IPS-20b (cell line): ENCODE data around the gene SLC25A44.

Experiments used
- H3K27ac ChIP-seq: one replicate; pipeline ENCODE4 v1.5.1; 2013; ENCODE audit warnings: low read length
- H3K27me3 ChIP-seq: 2 replicates; pipeline ENCODE4 v1.6.1; 2013; ENCODE audit warnings: mild to moderate bottlenecking, low read length, inconsistent platforms; ENCODE audit not compliant: insufficient read depth
- H3K36me3 ChIP-seq: 2 replicates; pipeline ENCODE4 v1.6.1; 2013; ENCODE audit warnings: low read depth, mild to moderate bottlenecking, inconsistent platforms, low read length, moderate library complexity; ENCODE audit not compliant: insufficient read depth
- H3K4me1 ChIP-seq: 2 replicates; pipeline ENCODE4 v1.6.1; 2013; ENCODE audit warnings: mild to moderate bottlenecking, control low read depth, inconsistent platforms, low read length, moderate library complexity; ENCODE audit not compliant: insufficient read depth
- H3K4me3 ChIP-seq: 2 replicates; pipeline ENCODE4 v1.5.1; 2013; ENCODE audit warnings: mild to moderate bottlenecking, low read length, inconsistent platforms
- H3K9ac ChIP-seq: 2 replicates; pipeline ENCODE4 v1.6.1; 2013; ENCODE audit warnings: low read depth, mild to moderate bottlenecking, inconsistent platforms, low read length, moderate library complexity
- H3K9me3 ChIP-seq: 2 replicates; pipeline ENCODE4 v1.6.1; 2013; ENCODE audit warnings: mild to moderate bottlenecking, low read depth, low read length, inconsistent platforms; ENCODE audit not compliant: insufficient read depth

Gene SLC25A44

DNA sequence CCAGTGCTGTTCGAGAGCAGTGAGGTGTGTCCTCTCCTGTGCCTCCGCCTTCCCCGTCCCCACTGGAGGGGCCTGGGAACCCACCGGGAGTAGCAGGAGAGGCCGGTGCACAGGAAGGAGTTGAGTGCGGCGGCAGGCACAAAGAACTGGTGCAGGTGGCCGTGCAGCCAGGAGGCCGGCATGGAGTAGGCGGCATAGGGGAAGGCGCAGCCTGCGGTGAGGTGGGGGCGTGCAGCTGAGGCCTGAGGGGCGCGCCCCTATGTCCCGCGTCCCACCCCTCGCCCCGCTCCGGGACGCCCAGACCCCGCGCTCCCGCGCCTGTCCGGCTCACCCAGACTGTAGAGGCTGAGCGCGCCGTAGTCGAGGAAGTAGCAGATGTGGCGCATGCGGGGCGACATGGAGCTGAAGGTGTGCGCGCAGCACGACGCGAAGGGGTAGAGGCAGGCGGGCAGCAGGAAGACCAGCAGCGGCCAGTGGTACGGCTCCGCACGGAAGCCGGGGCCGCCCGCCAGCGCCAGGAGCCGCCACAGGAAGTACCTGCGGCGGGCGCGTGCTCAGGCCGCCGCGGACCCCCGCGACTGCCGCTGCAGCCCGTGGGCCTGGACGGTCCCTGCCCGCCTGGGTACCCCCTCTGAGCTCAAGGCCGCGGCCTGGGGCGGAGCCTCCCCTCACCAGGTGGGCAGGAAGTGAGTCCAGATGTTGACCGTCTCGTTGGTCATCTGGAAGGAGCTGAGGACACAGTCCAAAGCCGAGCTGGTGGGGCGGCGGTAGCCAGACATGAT, 51.7 kb downstream of the SLC25A44 start:
- Histone ChIP-seq H3K36me3 (peaks cover 20% of the 10 kb centered on the region), H3K9me3 (no peaks in the 10 kb centered on the region), H3K27me3 (peaks cover 15% of the 10 kb centered on the region; the same call in 1 of the 2 replicates), H3K27ac (no peak overlapping the region), H3K4me3 (peak overlapping the region; percentile 51; the same call in 1 of the 2 replicates), H3K9ac (peak overlapping the region; percentile 53; the same call in 1 of the 2 replicates), H3K4me1 (peaks cover 7% of the 10 kb centered on the region)

DNA sequence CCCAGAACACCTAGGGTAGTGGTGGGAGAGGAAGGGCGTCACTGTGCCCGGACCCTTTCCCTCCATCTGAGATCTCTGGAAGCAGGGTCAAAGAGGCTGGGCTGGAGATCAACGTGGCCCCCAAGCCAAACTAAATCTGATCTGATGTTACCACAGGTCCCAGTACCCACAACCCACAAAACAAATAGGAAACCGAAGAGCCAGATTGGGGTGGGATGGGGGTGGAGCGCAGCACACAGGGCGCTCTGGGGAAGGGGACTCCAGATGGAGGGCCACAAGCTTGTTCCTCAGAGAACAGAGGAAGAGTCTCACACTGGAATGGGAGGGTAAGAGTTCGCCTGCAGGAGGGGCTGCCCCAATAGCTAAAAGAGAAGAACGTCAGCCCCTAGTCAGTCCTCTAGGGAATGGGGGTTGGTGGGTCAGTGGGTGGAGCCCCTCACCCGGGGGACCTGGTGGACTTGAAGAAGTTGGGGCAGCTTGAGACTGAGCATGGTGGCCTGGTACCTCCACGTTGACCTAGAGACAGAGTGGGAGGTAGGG, 52.4 kb downstream of the SLC25A44 start:
- Histone ChIP-seq H3K27me3 (peaks cover 15% of the 10 kb centered on the region; the same call in 1 of the 2 replicates), H3K9ac (no peak overlapping the region; the same call in 1 of the 2 replicates), H3K4me1 (peaks cover 7% of the 10 kb centered on the region), H3K9me3 (no peaks in the 10 kb centered on the region), H3K36me3 (peaks cover 27% of the 10 kb centered on the region), H3K4me3 (peak overlapping the region; percentile 51; the same call in 1 of the 2 replicates), H3K27ac (no peak overlapping the region)

DNA sequence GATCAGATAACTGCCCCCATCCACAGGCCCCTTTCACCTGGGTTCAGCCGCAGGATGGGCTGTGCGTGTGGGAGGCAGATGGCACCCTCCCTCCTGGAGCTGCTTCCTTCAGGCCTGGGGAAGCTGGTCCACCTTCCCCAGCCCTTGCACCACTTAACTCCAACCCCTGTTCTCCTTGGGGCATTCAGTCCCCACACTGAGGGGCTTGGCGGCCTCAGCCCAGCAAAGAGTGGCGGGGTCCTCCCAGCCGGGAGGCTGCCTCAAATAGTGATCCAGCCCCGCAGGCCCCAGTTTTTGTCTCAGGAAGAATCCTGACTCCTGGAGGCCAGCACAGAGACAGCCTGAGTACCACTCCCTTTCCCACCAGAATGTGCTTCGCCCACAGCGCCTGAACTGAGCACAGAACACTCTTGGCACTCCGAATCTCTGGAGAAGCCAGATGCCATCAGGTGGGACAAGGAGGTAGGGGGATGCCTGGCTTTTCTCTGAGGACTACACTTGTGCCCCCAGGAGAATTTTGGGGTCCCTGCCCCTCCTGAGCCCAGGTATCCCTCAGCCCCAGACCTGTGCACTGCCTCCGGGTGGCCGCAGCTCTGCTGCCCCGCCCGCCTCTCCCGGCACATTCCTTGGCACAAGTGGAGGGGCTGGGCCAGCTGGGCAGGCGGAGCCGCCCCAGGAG, 53.0 kb downstream of the SLC25A44 start:
- Histone ChIP-seq H3K36me3 (peaks cover 33% of the 10 kb centered on the region), H3K27ac (no peak overlapping the region), H3K9ac (no peak overlapping the region), H3K4me3 (no peak overlapping the region), H3K27me3 (peaks cover 15% of the 10 kb centered on the region; the same call in 1 of the 2 replicates), H3K4me1 (peaks cover 7% of the 10 kb centered on the region), H3K9me3 (no peaks in the 10 kb centered on the region)

DNA sequence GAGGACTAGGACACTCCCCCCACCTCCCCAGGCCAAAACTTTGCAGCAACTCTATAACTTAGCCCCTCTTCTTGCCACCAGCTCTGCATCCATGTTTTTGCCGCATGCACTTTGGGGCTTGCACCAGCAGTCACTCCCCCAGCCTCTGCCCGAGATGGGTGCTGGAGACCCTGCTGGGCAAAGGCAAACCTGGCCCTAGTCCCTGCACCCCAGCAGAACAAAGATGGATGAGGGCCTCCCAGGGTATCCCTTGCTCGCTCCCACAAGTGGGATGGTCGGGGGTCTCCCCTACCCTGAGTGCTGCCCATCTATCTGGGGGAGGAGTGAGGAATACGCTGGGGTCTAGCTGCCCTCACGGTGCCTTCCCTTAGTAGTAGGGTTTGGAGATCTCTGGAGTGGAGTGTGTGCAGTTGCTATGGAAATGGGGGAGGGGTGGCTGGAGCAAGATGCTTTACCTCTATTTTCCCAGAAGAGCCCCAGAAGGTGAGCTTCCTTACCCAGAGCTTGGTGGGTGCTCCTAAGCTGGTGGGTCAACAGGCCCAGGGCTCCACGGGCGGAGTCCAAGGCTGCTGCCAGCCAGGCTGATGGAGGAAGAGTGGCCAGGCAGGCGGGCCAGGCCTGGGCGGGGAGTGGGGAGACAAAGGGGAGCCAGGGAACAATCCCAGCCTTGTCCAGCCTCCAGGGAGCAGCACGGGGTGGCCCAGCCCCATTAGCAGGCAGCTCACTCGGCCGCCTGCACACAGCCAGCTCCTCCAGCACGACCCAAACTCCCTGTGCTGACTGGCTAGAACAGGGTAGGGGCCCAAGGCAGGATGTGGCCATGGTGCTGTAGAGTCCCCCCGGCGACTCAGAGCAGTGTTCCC, 53.8 kb downstream of the SLC25A44 start, which contains the start of gene PAQR6:
Gene PAQR6, minus strand, starts transcription at position 597 of the 863 bp plus-strand sequence. CDS start 1,325 bp downstream, outside the sequence.
- Histone ChIP-seq H3K4me3 (no peak within 1 kb of the TSS), H3K27ac (no peak within 1 kb of the TSS), H3K27me3 (peaks cover 15% of the 10 kb centered on the region; the same call in 1 of the 2 replicates), H3K36me3 (peaks cover 41% of the 10 kb centered on the region), H3K9ac (peak within 1 kb of the TSS; percentile 37), H3K4me1 (peaks cover 7% of the 10 kb centered on the region), H3K9me3 (no peaks in the 10 kb centered on the region)

DNA sequence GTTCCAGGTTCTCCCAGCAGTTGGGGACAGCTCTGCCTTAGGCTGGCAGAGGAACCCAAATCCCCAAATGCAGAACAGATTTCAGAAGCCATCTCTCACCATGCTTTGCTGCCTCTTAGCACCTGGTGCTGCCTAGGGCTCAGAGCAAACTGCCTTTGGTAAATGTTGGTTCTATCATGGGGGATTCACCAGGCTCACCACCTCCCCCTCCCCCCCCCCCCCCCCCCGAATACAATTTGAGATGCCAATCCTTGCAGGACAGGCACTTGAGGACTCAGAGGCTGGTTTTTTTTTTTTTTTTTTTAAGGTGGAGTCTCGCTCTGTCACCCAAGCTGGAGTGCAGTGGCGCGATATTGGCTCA, 54.4 kb downstream of the SLC25A44 start:
- Histone ChIP-seq H3K4me1 (peaks cover 7% of the 10 kb centered on the region), H3K9ac (peak overlapping the region; percentile 37; the same call in 1 of the 2 replicates), H3K27me3 (peaks cover 15% of the 10 kb centered on the region; the same call in 1 of the 2 replicates), H3K27ac (no peak overlapping the region), H3K9me3 (no peaks in the 10 kb centered on the region), H3K36me3 (peaks cover 47% of the 10 kb centered on the region), H3K4me3 (no peak overlapping the region)

DNA sequence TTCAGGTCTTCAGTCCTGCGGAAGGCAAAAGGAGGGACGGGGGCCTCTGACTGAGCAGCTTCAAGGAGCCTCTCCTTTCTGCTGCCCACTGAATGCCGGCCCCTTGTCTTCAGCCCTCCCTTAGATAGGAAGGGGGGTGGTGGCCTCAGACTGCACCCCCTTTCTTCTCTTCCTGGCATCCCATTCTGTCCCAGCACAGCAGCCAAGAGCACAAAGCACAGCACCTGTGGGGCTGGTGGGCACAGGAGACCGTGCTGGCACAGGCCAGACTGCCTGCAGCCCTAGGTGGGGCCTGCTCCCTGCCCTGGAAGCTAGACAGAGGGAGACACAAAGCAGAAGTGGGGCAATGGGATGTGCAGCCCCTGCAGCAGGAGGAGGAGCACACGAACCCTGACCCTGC, 55.7 kb downstream of the SLC25A44 start:
- Histone ChIP-seq H3K9me3 (no peaks in the 10 kb centered on the region), H3K4me1 (peaks cover 7% of the 10 kb centered on the region), H3K4me3 (no peak overlapping the region), H3K9ac (no peak overlapping the region), H3K27ac (no peak overlapping the region), H3K27me3 (peaks cover 15% of the 10 kb centered on the region; the same call in 1 of the 2 replicates), H3K36me3 (peaks cover 60% of the 10 kb centered on the region)

DNA sequence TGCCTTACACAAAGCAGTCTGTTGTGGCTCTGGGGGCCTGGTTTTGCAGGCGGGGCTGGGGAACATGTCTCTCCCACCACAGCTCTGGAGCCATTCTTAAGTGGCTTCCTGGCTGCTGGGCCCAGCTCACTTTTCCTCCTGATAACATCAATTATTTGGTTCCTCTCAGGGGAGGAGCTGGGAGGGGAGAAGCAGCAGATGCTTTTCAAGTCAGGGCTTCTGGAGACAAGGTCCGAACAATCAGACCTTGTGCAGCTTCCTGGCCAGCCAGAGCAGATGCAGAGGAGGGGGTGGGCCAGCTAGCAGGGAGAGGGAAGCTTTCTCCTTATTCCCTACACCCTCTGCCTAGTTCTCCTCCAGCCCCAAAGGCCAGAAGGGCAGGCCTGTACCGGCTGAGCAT, 57.6 kb downstream of the SLC25A44 start:
- H3K9ac ChIP-seq: no peak overlapping the region
- H3K27me3 ChIP-seq: no peaks in the 10 kb centered on the region
- H3K9me3 ChIP-seq: no peaks in the 10 kb centered on the region
- peaks cover 5% of the 10 kb centered on the region; the same call in 1 of the 2 replicates for H3K4me1 ChIP-seq
- no peak overlapping the region for H3K4me3 ChIP-seq
- no peak overlapping the region for H3K27ac ChIP-seq
- H3K36me3 ChIP-seq: peaks cover 72% of the 10 kb centered on the region

DNA sequence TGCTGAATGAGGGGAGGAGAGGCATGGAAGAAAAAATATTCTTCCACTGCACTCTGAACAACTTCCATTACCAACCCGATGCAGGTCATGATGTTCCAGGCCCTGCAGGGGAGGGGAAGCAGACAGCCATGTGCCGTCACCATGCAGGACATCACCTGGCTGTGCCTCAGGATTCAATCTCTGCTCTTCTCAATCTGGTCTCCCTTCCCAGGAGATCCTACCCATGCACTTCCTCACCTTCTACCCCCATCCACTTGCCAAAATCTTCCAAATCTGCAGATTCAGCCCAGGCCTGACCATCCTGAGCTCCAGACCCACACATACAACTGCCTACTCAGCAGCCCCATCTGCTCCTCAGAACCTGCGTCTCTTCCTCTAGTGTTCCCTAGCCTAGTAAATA, 59.7 kb downstream of the SLC25A44 start:
- Histone ChIP-seq H3K36me3 (peaks cover 93% of the 10 kb centered on the region), H3K27ac (no peak overlapping the region), H3K4me1 (no peaks in the 10 kb centered on the region), H3K27me3 (no peaks in the 10 kb centered on the region), H3K9me3 (no peaks in the 10 kb centered on the region), H3K4me3 (no peak overlapping the region), H3K9ac (no peak overlapping the region)

DNA sequence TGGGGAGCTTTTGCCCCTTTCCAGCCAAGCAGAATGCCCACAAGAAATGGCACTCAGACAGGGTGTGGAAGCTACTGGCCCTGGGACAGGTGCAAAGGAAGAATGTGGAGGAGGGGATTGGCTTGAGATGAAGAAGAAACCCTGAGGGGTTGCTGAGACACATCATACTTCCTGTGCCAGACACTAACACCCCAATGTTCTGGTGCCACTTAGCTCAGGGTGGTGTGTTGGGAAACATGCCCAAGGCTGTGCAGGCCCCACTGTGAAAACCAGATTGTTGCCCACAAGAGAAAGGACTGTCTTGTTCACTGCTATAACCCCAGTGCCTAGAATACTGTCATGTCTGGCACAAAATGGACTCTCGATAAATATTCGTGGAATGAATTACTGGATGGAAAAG, 63.8 kb downstream of the SLC25A44 start:
- Histone ChIP-seq H3K9me3 (no peaks in the 10 kb centered on the region), H3K9ac (no peak overlapping the region), H3K4me3 (no peak overlapping the region), H3K4me1 (no peaks in the 10 kb centered on the region), H3K27ac (no peak overlapping the region), H3K36me3 (peaks cover 92% of the 10 kb centered on the region), H3K27me3 (no peaks in the 10 kb centered on the region)

DNA sequence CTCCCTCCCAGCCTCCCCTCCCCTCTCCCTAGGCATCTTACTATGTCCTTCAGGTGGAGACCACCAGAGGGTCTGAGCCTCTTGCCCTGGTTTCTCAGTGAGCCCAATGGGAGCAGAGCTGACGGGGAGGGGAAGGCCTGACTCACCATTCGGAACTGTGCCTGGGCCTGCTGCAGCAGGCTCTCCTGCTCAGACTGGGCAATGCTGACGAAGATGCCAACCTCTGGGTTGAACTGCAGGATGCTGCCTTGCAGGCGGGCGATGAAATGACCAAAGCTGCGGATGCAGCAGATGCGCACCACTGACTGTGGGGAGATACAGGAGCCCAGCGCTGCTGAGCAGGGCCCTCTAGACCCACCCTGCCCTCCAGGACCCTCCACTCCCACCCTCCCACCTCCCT, 65.0 kb downstream of the SLC25A44 start:
- Histone ChIP-seq H3K27ac (no peak overlapping the region), H3K9ac (no peak overlapping the region), H3K27me3 (no peaks in the 10 kb centered on the region), H3K9me3 (no peaks in the 10 kb centered on the region), H3K36me3 (peaks cover 92% of the 10 kb centered on the region), H3K4me3 (no peak overlapping the region), H3K4me1 (no peaks in the 10 kb centered on the region)

DNA sequence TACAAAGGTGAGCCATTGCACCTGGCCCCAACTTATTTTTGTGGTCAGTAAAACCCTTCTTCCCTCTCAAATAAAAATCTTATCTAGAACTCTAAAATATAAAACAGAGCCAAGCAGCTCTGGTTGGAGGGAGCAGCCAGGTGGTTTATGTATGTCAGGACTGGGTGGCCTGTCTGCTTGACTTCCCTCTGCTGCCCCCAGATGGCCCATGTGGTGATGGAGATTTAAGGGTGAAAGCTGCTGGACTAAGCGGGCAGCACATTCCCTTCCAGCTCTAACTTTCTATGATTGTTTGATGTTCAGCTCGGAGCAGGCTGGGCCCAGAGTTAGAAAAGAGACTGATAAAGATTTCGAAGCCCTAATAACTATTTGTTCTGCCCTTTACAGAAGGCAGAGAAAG, 65.9 kb downstream of the SLC25A44 start:
- no peak overlapping the region for H3K4me3 ChIP-seq
- H3K4me1 ChIP-seq: no peaks in the 10 kb centered on the region
- no peaks in the 10 kb centered on the region for H3K27me3 ChIP-seq
- no peak overlapping the region for H3K9ac ChIP-seq
- peaks cover 91% of the 10 kb centered on the region for H3K36me3 ChIP-seq
- H3K9me3 ChIP-seq: no peaks in the 10 kb centered on the region
- H3K27ac ChIP-seq: no peak overlapping the region
